GM19025 (cell line): ENCODE results near the gene ZFYVE1.
"Not testable (repeated sequence)": the region's sequence is repeated elsewhere in the genome, so short reads cannot be mapped to it uniquely, and the experiment has no call there.

ENCODE experiments used
- ATAC-seq: cut with Tn5 transposase; IDR thresholded peaks from one replicate; pipeline ENCODE4 v1.9.1; 2021; ENCODE audit warnings: mild to moderate bottlenecking, low read depth, moderate library complexity; ENCODE audit not compliant: unreplicated experiment

The ZFYVE1 gene

GRCh38 chr14:72961579-72962335 is 65.1 kb downstream of the ZFYVE1 start:
- ATAC-seq = no peak

DNA sequence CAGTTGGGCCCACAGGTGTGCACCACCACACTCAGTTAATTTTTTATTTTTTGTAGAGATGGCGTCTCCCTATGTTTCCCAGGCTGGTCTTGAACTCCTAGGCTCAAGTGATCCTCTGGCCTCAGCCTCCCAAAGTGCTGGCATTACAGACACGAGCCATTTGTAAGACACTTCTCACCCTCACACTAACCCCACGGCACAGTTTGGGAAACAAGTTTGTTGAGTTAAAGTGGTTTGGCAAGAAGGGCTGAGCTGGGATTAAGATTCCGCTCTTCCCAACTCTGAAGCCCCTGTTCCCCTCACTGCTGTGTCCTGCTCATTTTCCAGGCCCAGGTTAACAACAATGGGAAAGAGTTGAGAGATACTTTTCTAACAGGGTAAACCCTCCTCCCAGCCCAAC is 65.9 kb downstream of the ZFYVE1 start:
- ATAC-seq = not testable (repeated sequence)

GRCh38 chr14:72958548-72958947 is 68.4 kb downstream of the ZFYVE1 start:
- ATAC-seq = no peak

DNA sequence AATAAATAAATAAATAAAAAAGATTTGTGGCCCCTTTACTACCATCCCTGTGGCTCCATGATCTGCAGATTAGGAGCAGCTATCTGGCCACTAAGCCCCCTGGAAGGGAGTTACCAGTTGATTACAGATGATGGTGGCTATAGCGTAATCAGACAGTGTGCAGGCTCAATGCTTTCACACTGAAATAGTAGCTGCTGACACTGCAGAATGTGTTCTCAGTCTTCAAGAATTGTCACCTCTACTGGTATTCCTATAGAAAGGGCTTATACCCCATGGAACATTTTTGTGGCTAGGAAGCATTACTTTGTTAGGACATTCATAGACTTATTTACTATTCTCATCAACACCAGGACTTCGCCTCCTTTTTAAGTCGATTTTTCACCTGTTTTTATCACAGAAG is 69.7 kb downstream of the ZFYVE1 start:
- no peak for ATAC-seq

- ATAC-seq = not testable (repeated sequence)
These were observed 70.2 kb downstream of the ZFYVE1 start for GRCh38 chr14:72956741-72957140.

DNA sequence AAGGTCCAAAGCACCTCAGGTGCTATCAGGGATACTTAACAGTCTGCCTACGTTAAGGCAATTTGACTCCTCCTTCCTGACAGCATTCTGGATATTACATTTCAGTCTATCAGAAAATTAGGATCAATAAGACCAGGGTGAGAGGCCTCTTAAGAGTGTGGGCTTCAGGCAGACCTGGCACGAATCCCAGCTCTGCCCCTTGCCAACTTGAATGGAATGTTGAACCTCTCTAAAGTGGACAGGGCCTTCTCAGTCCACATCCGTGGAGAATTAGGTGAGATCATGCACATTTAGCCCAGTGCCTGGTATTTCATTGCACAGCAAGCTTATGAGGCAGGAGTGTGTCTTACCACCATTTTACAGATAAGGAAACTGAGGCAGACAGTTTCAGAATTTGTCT is 74.7 kb downstream of the ZFYVE1 start:
- no peak for ATAC-seq

DNA sequence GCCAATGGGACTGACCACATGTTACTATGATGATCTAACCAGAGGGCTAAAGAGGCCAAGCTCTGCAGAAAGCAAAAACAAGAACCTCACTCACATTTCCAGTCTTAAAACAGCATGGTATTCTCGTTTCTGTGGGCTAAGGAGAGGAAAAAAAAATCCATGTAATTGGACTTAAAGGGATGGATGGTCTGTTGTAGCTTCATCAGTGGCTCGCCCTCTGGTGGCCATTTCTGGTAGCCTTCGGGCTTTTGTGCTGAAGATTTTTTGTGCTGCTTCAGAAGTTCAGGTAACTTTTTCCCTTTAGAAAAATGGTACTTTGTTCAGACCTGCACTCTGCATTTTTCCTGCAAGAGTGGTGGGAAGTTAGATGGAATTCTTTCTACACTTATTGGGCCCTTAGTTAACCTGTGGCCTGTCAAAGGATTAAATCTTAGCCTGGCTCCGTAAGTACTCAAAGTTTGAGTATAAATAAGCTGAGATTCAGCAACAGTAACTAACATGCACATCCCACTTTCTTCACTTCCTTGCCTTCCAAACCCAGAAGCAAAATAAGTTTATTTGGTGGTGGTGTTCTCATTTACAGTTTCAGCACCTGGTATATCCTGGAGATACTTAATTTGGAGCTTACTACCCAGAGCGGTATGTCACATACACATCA is 78.3 kb downstream of the ZFYVE1 start:
- ATAC-seq = no peak

DNA sequence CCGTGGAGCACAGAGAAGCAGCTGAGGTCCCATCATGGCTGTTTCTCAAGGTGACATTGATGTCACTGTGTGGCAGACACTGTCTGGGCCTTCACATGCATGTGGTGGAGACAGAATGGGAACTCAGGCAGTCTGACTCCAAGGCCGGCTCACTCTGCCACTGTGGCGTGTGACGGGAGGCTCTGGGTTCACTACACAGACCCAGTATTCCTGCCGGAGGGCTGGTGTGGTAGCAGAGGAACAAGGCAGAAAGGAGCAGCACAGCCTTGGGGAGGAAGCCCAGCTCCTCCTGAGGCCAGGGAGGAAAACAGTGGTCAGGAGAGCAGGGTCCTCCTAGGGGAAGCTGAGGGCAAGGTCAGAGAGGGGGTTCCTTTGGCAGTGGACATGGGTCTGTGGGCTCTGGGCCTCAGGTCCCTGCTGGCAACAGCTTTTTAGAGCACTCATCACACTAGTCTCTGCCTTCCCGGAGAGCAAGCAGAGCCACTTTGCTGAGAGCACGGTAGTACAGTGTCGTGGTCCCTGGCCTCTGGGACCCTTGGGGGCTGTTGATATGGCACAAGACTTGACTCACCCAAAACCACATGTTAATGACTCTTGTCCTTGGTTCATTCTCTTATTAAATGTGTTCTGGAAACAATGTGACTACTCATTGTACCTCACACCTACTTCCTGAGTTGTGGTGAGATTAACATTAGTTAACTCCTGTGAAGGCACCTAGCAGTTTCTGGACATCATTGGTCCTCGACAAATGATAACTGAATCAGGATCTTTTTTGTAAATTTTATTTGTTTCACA is 79.3 kb downstream of the ZFYVE1 start:
- ATAC-seq = no peak

- no peak for ATAC-seq
These were observed 80.4 kb downstream of the ZFYVE1 start for GRCh38 chr14:72946491-72946890.

- ATAC-seq = no peak
These were observed 81.4 kb downstream of the ZFYVE1 start for GRCh38 chr14:72945356-72946027.

- no peak for ATAC-seq
These were observed 83.0 kb downstream of the ZFYVE1 start for GRCh38 chr14:72943876-72944430.

DNA sequence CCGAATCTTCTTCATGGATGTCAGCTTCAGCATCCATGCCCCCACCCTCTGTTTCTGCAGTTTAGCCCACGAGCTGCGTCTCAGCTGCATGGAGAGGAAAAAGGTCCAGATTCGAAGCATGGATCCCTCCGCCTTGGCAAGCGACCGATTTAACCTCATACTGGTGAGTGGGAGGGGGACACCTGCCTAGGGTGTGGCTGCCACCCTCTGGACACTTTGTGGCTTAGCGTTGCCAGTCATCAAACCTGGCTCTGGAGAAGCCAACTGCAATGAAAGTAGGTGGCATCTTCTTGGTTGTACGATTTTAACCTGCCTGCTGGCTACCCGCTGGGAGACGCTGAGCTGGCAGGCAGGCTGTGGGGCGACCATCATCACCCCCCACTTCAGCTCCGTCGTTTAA is 84.0 kb downstream of the ZFYVE1 start:
- no peak for ATAC-seq

DNA sequence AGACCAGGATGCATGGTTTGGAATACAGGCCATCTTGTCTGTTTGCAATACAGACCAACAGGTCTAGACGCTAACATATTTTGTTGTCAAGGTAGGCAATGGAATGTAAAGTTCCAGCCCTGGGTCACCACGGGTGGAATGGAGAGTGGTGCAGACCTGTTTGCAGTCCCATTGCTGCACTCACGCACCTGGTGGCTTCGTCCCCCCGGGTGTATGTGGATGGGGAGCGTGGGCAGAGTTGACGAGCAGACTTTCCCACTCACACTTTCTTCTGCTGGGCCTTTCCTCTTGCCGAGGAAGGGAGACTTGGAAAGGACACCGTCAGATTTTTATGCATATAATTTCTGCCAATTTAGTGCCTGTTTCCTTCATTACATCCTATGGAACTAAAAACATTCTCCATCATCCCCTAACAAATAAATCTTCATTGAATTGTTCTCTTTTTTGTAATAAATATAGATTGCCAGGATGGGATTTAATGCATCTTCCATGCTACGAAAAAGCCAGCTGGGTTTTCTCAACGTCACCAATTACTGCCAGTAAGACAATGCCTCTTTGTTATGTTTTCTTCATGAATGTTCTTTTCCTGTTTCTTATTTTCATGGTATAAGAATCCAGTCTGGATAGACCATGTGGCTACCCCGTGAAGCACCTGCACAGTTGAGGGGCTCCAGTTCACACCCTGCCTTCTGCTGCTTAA is 85.5 kb downstream of the ZFYVE1 start:
- ATAC-seq = no peak

- ATAC-seq = no peak
These were observed 87.3 kb downstream of the ZFYVE1 start for GRCh38 chr14:72939630-72940029.

DNA sequence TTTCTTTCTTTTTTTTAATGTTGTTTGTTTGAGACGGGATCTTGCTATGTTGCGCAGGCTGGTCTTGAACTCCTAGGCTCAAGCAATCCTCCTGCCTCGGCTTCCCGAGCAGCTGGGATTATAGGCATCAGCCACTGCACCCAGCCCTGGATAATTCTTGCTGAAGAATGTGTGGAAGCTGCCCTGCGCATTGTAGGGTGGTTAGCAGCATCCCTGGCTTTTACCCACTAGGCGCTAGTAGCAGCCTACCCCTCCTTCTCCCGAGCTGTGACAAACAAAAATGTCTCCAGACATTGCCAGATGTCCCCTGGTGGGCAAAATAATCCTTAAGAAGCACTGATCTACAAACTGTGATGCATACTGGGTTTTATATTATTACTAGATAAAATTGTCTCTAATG is 94.0 kb downstream of the ZFYVE1 start:
- ATAC-seq = no peak

DNA sequence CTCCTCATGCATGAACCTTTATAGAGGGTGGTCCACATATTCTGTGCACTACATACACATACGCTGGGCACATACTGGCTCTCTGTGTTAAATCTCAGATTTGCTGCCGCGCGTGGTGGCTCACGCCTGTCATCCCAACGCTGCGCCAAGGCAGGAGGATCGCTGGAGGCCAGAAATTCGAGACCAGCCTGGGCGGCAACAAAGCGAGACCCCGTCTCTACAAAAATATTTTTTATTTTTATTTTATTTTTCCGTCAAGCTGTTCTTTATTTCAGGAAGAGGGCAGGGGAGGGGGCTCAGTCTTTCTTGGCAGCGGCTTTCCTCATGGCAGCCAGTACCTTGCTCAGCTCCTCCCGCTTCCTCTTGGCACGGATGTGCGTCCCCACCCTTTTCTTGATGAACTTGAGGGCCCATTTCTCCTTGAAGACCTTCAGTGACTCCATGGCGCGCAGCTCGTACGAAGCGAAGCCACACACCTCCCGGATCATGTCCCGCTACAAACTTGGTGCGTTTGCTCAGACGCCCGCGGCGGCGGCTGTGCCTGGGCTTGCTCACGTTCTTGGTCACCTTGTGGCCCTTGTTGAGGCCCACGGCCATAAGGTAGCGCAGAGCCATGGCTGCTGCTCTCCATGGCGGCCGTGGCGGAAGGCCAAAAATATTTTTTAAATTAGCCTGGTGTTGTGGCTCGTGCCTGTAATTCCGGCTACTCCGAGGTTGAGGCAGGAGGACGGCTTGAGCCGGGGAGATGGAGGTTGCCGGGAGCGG is 97.4 kb downstream of the ZFYVE1 start:
- no peak for ATAC-seq

GRCh38 chr14:72928872-72929271 is 98.0 kb downstream of the ZFYVE1 start:
- ATAC-seq = no peak

DNA sequence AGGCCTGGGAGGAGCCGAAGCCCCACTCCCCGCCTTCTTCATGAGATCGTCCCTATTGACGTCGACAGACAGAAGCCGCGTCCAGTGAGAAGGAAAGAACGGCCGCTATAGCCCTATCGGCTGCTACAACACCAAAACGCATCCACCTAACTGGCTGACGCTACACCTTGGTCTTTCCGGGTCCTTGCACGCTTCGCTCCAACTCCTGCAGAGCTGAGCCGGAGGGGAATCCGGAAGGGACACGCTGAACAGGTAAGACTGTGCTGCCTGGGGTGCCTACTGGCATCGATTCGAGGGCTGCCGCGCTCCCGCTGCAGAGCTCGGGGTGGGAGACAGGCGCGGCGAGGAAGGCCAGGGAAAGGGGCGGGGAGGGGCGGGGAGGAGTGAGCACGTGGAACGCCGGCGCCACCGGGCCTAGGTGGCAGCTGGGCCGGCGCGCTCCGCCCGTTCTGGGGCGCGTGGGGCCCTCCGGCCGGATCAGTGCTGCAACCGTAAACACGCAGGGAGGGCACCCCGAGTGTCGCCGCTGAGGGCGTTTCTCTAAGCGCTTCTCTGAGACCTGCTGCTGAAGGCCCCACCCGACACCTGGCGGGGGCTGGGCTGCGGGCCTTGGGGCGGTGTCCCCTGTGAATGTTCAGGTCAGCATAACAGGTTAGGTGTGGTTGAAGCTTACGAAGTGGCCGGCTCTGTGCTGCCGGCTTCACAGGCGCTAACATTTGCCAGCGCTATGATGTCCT is 100.4 kb downstream of the ZFYVE1 start, which contains the start of gene DCAF4:
Gene DCAF4, plus strand, starts transcription at position 173 of the 737 bp plus-strand sequence. CDS start 11,515 bp downstream, outside the sequence.
- ATAC-seq = peak; percentile 97
